Vagina (tissue), 2 donors: ENCODE measurements around the gene RFPL4A.

Experiments
- POLR2A ChIP-seq, 2 donors: fragments of 450-650 bp; IDR thresholded peaks; one replicate each; pipeline ENCODE4 v1.6.1; 2017; ENCODE audit warnings: antibody characterized with exemption in 2 of 2, mild to moderate bottlenecking in 2 of 2, moderate library complexity in 2 of 2
- POLR2AphosphoS5 ChIP-seq, 2 donors: sonication (generic); formaldehyde crosslinking; IDR thresholded peaks; one replicate each; pipeline ENCODE4 v1.9.0; 2017; ENCODE audit warnings: antibody characterized with exemption in 2 of 2, mild to moderate bottlenecking in 2 of 2, low read depth in 1 of 2; ENCODE audit not compliant: insufficient read depth in 1 of 2
- TF ChIP-seq, protein P1 (sequence below), 3 experiments: fragments of 450-650 bp in 2 of 3; fragments of 200-600 bp in 1 of 3; sonication (generic) in 1 of 3; IDR thresholded peaks; one replicate each; pipeline ENCODE4 v1.5.1; 2017 to 2019; ENCODE audit warnings: antibody characterized with exemption in 3 of 3, mild to moderate bottlenecking in 2 of 3, moderate library complexity in 2 of 3

- TF ChIP-seq, protein P1, sequence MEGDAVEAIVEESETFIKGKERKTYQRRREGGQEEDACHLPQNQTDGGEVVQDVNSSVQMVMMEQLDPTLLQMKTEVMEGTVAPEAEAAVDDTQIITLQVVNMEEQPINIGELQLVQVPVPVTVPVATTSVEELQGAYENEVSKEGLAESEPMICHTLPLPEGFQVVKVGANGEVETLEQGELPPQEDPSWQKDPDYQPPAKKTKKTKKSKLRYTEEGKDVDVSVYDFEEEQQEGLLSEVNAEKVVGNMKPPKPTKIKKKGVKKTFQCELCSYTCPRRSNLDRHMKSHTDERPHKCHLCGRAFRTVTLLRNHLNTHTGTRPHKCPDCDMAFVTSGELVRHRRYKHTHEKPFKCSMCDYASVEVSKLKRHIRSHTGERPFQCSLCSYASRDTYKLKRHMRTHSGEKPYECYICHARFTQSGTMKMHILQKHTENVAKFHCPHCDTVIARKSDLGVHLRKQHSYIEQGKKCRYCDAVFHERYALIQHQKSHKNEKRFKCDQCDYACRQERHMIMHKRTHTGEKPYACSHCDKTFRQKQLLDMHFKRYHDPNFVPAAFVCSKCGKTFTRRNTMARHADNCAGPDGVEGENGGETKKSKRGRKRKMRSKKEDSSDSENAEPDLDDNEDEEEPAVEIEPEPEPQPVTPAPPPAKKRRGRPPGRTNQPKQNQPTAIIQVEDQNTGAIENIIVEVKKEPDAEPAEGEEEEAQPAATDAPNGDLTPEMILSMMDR (IDR thresholded peaks at IDR 0.05): no peak
- TF ChIP-seq POLR2AphosphoS5 (IDR thresholded peaks at IDR 0.05; ENCODE audit: insufficient read depth in 1 of 2, low read depth in 1 of 2): no peak
- TF ChIP-seq POLR2A (IDR thresholded peaks at IDR 0.05): no peak
These were observed 42.5 kb downstream of the RFPL4A start for GRCh38 chr19:55801416-55801815.
